Activated CD4-positive, alpha-beta T cell treated with anti-CD3 and anti-CD28 coated beads, Interleukin-2, amount 50 U/mL, for 48 hours (primary cell): ENCODE data around the gene SLC44A4.
A peak's percentile ranks its signal among the peaks of the same experiment; 100 is the strongest.
"Not testable (repeated sequence)": the region's sequence is repeated elsewhere in the genome, so short reads cannot be mapped to it uniquely, and the experiment has no call there.

Experiments
- DNase-seq, 2 experiments: peaks; one replicate each; pipeline ENCODE4 v3.0.0-alpha.2; 2020

SLC44A4 gene

GRCh38 chr6:31878726-31879125, at the start of gene SLC44A4:
Gene SLC44A4, minus strand, starts transcription at chr6:31878997. Its CDS starts 17 bp downstream, at chr6:31878980.
- no peak for DNase-seq

DNA sequence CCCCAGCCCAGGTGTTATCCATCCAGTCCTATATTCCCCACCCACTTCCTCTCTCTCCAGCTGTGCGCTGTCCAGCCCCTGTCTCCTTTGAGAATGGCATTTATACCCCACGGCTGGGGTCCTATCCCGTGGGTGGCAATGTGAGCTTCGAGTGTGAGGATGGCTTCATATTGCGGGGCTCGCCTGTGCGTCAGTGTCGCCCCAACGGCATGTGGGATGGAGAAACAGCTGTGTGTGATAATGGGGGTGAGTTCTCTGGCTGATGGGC, 49.8 kb upstream of the SLC44A4 start:
- no peak for DNase-seq

DNA sequence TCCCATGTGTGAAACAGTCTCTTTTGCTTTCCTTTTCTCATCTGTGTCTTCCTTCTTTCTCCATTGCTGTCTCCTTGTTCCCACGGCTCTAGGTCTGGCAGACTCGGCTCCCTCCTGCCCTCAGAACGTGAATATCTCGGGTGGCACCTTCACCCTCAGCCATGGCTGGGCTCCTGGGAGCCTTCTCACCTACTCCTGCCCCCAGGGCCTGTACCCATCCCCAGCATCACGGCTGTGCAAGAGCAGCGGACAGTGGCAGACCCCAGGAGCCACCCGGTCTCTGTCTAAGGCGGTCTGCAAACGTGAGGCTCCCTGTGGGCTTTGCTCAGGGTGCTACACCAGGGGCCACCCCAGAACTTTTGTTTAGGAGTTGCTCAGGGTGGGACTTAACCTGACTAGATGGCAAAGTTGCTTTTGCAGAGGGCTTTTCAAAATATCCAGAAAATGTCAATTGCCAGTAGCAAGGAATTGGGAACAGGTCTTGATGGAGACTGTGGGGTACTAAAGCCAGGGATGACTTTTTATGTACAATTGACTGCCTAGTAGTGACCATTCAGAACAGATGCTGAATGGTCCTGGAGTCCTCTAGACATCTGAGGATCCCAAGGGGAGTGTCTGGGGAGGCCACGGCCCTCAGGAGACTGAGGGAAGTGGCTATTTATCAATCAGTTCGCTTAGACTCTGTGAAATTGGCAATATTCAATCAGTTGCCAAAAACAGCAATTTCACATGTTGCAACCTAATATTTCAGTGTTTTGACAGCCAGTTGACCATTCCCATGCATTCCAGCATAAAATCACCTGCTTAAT, 49.3 kb upstream of the SLC44A4 start:
- no peak for DNase-seq

- no peak for DNase-seq
Observed at GRCh38 chr6:31927242-31927862, 48.6 kb upstream of the SLC44A4 start, which contains the start of gene C2. Gene C2, plus strand, starts transcription at chr6:31927717. Its CDS starts 36 bp downstream, at chr6:31927753.

DNA sequence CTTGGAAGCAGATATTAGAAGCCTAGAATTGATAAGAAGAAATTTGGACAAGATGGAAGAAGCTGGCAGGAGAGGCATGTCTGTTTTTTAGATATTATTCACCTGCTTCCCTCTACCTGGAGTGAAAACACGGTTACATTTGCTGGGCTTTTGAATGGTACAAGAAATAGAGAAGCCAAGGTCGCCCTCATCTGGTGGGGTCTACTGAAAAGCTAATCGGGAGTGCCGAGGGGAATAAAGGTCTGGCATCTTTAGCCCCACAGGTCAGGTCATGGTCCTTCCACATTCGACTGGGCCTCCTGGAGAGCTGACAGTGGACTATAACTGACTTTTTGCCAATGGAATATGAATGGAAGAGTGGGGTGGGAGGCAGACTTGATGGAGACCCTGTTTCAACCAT, 44.1 kb upstream of the SLC44A4 start:
- DNase-seq, result peak in 1 of 2 experiments; percentile 34

GRCh38 chr6:31920811-31921210, 42.0 kb upstream of the SLC44A4 start:
- DNase-seq, result no peak

DNA sequence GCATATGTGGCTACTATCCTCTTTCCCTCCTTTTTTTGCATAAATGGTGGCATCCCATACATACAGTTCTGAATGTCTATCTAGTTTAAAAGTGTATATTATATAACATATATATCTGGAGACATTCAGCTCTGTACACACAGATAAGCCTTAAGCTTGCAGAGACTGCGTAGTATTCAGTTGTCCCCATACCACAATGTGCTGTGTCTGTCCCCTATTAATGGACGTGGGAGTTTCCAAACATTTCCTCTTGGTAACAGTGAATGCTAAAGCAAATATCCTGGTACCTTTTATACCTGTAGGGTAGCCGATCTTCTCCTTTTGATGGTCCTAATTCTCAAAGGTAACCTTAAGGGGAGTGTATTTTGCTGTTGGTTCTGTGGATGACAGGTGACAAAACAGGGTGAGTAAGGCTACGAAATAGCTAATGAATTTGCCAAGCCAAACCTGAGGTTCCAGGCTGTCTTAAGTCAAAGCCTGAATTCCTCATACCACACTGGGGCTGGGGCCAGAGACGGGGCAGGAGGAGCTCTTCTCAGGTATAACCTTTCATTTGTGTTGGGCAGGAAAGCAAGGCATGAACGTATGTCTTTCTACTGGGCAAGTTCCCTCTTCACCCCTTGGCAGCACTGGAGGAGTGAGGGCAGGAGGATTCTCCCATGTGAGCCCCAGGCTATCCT, 41.0 kb upstream of the SLC44A4 start:
- DNase-seq, result no peak

DNA sequence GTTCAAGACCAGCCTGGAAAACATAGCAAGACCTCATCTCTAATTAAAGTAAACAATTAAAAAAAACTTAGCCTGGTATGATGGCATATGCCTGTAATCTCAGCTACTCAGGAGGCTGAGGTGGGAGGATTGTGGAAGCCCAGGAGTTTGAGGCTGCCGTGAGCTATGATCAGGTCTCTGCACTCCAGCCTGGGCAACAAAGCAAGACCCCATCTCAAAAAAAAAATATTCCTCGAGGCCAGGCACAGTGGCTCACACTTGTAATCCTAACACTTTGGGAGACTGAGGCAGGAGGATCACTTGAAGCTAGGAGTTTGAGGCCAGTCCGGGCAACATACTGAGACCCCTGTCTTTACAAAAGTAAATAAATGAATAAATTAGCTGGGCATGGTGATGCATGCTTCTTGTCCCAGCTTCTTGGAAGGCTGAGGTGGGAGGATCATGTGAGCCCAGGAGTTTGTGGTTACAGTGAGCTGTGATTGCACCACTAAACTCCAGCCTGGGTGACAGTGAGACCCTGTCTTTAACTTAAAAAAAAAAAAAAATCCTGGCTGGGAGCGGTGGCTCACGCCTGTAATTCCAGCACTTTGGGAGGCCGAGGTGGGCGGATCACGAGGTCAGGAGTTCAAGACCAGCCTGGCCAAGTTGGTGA, 39.4 kb upstream of the SLC44A4 start:
- no peak for DNase-seq

GRCh38 chr6:31915756-31916155, 37.0 kb upstream of the SLC44A4 start:
- no peak for DNase-seq

DNA sequence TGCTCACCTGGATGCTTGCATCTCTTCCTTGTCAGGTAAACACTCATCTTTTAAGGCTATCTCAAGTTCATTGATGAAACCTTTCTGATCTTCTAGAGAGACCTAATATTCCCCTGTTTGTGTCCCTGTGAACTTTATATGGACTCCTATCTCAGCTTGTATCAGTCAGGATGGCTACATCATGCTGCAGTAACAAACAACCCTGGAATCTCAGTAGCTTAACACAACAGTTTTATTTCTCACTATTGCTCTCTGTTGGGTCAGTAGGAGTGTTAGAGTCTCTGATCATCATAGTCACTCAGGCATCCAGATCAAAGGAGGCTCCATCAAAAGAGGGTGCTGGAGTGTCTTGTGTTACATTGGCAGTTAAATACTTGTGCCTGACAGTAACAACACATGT, 36.6 kb upstream of the SLC44A4 start:
- DNase-seq, result no peak

DNA sequence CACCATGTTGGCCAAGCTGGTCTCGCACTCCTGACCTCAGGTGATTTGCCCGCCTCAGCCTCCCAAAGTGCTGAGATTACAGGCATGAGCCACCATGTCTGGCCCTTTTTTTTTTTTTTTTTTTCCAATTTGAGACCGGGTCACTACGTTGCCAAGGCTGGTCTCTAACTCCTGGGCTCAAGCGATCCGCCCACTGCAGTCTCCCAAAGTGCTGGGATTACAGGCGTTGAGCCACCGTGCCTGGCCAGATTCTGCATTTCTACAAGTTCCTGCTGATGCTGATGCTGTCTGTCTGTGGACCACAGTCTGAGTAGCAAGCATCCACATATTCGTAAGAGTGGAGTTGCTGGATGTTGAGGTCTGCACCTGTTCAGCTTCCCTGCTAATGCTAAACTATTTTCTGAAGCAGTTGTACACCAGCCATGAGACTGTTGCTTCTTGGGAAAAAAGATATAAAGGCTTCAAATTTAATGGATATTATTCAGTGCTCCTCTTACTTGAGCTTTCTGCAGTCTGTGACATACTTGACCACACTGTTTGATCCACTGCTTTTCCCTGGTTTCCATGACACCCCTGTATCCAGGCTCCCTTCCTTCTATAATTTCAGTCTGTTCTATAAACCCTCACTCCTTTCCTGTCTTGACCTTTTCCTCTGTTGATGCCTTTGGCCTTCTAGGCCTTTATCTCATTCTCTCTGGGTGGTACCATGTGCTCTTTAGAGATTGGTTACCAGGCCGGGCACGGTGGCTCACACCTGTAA, 33.2 kb upstream of the SLC44A4 start:
- DNase-seq, result no peak

DNA sequence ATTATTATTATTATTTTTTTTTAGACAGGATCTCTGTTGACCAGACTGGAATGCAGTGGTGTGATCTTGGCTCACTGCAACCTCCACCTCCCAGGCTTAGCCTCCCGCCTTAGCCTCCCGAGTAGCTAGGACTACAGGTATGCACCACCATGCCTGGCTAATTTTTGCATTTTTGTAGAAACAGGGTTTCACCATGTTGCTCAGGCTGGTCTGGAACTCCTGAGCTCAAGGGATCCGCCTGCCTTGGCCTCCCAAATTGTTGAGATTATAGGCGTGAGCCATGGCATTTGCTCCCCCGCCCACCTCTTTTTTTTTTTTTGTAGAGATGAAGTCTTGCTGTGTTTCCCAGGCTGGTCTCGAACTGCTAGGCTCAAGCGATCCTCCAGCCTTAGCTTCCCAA, 30.5 kb upstream of the SLC44A4 start:
- not testable (repeated sequence) for DNase-seq

GRCh38 chr6:31908791-31909190, 30.0 kb upstream of the SLC44A4 start:
- DNase-seq, result no peak

DNA sequence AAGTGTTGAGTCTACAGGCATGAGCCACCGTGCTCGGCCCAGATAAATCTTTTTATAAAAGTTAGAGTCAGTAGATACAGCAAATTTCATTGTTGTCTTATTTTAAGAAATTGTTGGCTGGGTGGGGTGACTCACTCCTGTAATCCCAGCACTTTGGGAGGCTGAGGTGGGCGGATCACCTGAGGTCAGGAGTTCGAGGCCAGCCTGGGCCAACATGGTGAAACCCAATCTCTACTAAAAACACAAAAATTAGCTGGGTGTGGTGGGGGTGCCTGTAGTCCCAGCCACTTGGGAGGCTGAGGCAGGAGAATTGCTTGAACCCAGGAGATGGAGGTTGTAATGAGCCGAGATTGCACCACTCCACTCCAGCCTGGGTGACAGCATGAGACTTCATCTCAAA, 29.5 kb upstream of the SLC44A4 start:
- DNase-seq, result not testable (repeated sequence)

DNA sequence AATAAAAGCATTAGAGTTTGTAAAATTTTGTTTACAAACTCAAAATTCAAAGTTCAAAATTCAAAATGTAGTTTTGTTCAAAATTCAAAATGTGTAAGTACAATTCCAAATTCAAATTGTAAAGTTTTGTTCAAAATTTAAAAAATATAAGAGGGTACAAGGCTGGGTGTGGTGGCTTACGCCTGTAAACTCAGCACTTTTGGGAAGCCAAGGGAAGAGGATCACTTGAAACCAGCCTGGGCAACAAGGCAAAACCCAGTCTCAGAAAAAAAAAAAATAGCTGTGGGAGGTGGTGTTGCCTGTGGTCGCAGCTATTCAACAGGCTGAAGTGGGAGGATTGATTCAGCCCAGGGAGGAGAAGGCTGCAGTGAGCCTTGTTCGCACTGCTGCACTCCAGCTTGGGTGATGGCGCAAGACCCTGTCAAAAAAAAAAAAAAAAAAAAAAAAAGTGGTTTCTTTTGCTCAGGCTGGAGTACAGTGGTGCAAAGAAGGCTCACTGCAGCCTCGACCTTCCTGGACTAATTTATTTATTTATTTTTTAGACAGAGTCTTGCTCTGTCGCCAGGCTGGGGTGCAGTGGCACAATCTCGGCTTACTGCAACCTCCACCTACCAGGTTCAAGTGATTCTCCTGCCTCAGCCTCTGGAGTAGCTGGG, 28.5 kb upstream of the SLC44A4 start:
- DNase-seq, result no peak

- DNase-seq, result not testable (repeated sequence)
Observed at GRCh38 chr6:31906727-31907126, 27.9 kb upstream of the SLC44A4 start.

DNA sequence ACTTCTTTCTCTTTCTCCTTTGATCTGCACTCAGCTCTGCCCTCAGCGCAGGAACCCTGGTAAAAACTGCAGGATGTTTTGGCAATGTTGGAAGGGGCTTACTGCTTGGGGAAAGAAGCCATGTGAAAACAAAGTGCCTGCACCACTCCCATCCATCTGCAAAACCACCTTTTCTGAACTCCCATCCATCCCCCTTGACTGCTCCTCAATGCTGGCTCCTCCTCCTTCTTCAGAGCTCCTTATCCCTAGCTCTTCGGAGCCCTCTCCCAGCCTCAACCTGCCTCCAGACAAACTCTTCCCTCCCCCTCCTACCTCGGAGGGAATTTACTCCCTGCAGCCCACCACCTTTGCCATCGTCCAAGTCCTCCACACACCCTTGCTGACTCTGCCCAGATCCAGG, 27.3 kb upstream of the SLC44A4 start:
- DNase-seq, result no peak

- DNase-seq, result no peak
Observed at GRCh38 chr6:31905041-31905440, 26.2 kb upstream of the SLC44A4 start.

DNA sequence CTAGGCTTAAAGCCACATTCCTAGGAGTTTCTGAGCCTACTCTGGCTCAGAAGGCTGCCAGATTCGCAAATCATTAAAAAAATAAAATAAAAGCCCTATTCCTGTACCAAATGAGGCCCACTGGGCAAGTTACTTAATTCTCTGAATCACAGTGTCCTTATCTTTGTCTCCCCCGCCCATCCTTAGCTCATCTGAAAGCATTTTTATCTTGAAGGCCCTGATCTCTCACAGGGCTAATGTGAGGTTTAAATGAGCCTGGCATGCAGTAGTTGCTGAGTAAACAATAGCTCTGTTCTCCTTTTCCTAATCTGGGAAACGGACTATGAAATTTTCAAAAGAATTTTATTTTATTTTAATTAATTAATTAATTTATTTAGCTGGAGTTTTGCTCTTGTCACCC, 25.2 kb upstream of the SLC44A4 start:
- DNase-seq, result no peak

GRCh38 chr6:31901953-31902643, 23.3 kb upstream of the SLC44A4 start, which contains the start of gene ZBTB12:
Gene ZBTB12, minus strand, starts transcription at chr6:31902086. Its CDS starts 781 bp downstream, at chr6:31901305.
- peak; percentile 85 to 88 for DNase-seq

DNA sequence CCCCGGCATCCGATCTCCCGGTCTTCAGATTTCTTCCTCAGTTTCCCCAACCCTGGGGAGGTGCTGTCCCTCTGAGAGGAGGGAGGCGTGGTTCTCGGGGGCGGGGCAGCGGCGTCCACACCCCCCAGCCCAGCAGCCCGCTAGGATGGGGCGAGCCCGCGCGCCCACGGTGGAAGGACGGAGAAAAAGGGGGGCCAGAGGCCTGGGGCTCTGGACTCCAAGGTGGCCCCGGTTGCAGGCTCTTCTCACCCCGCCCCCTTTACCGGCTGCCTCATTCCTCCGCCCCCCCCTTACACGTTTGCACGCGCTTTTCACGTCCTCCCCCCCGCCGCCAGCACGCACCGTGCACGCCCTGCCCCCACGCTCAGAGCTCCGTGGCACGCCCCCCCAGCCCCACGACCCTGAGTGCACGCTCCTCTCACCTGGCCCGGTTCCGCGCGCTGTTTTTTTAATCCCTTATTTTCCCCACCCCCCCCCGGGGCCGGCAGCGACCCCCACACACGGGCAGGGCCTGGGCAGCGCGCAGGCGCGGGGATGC, 22.7 kb upstream of the SLC44A4 start:
- peak; percentile 65 to 72 for DNase-seq
